ENCODE measurements around the gene RIPOR3.
"Not testable (repeated sequence)": the region's sequence is repeated elsewhere in the genome, so short reads cannot be mapped to it uniquely, and the experiment has no call there.

RIPOR3 gene

DNA sequence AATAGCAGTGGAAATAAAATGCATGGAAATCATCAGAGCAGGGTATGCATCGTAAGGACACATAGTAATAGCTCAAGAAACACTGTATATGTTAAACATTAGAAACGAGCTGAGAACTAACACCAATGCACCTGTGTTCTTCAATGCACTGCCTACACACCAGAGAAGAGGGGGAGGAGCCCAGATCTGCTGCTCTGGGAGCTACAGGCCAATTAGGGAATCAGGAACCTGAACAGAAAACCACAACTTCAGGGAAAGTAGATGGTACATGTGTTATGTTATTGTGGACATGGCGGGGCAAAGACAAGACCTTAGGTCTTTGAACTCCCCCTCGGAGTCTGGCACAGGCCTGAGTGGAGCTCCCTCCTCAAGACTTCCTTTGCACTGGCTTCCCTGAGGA lies 39.7 kb downstream of the RIPOR3 start:
- no peak for DNase-seq

- DNase-seq: no peak
Observed at GRCh38 chr20:50649590-50649989, 41.8 kb downstream of the RIPOR3 start.

GRCh38 chr20:50648651-50649050 lies 42.7 kb downstream of the RIPOR3 start:
- no peak for DNase-seq

DNA sequence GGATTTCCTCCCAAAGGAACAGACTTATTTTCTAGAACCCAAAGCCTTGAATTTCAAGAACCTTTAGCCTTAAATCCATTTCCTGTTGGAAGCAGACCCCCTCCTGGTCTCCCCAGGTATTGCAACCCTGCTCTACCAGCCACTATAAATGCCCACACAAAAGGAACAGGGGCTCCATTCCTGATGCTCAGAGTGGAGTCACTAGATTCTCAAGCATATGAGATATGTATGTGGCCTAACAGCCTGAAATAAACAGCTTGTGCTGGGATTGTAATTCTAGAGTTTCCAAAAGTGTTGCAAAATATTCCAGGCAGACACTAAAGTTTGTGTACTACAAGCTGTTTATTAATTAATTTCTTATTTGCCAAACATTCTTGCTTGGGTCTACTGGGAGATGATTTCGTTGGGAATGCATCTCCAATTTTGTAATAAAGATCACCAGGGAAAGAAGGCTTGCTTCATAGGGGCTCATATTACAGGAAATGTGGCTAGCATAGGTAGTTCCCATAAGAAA lies 44.8 kb downstream of the RIPOR3 start:
- DNase-seq: no peak

DNA sequence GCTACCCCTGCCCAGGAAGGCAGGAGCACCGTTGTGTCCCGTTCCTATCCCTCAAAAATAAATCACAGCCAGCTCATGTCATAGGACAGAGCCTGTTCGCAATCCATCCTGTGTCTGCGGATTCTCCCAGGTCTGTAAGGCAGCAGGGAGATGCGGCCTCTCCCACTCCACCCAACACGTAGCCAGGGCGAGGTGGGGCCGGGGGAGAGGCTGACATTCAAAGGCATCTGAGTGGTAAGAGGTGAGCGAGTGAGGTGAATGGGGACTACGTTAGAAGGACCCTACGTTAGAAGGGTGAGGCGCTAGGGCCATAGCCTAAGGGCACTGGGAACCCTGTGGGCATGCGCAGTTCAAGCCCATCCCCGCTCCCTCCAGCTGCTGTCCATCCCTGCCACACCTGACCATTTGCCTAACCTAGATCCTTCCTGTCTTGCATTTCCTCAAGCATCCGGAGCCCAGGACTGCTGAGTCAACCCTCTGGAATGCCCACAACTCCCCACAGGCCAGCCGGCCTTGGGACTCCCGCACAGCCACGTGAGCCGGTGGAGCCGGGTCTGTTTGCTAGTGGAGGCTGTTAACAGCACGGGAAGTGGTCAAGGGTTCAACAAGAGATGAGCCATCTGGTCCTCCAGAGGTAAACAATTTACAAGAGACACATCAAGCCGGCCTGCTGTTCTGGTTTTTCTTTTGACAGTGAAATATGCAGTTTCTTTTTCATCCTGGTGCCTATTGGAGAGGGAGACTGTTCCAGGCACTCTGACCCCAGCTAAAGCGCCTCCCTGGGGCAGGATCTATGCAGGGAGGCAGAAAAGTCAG lies 45.9 kb downstream of the RIPOR3 start:
- no peak for DNase-seq

GRCh38 chr20:50642288-50642803 lies 49.0 kb downstream of the RIPOR3 start:
- no peak for DNase-seq

DNA sequence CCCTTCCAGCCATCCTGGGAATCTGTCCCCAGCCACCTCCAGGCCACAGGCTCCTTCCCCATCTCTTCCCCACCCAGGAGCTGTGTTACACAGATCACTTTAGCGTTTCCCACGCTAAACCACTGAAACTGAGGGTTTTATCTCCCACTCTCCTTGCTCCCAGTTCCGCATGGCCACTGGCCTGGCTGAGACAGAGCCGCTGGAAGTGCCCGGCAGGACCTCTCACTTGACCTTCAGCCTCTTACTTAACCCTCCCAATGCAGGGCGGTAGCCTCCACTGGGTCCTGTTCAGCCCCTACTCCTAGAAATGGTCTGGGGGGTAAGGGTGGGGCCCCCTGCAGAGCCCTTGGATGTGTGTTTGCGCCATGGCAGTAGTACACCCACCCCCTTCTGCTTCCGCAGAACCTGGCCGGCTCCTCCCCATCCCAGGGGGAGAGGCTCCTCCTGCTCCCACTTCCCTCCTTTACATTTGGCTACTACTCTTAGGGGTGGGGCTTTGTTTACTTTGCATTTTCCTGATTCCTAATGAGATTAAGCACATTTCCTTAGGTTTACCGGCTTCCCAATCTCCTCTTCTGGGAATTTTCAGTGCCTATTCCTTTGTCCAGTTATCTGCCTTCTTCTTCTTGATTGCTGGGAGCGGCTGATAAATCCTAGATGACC lies 49.6 kb downstream of the RIPOR3 start:
- DNase-seq: not testable (repeated sequence)

DNA sequence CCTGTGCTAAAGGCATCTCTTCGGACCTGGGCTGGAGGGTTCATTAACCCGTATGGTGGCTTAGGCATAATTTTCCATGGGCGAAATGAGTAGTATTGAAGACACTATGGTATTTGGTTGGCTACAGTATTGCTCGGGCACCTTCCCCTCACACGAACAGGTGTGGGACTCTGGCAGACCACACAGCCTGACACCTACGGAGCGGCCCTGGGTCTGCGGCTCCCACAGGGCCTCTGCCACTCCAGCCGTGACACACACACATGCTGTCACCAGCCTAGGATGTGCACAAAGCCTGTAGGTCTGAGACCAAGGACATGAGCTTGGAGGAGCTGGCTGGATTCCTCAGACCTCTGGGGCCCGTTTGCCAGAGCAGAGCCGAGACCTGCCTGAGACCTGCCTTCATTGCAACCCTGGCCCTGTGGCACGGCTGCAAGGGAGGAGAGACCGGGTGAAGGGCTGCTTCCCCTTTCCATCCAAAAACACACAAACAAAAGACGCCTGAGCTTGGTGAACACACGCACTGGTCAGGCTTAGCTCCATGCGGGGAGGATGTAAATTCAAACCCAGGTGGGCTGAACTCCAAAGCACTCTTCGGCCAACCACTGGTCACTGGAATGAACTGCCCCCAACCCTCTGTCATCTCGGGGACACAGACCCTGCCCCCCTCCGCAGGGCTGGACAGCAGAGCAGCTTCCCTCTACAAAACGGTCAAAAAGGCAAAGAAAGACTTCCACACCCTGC lies 51.2 kb downstream of the RIPOR3 start:
- not testable (repeated sequence) for DNase-seq

DNA sequence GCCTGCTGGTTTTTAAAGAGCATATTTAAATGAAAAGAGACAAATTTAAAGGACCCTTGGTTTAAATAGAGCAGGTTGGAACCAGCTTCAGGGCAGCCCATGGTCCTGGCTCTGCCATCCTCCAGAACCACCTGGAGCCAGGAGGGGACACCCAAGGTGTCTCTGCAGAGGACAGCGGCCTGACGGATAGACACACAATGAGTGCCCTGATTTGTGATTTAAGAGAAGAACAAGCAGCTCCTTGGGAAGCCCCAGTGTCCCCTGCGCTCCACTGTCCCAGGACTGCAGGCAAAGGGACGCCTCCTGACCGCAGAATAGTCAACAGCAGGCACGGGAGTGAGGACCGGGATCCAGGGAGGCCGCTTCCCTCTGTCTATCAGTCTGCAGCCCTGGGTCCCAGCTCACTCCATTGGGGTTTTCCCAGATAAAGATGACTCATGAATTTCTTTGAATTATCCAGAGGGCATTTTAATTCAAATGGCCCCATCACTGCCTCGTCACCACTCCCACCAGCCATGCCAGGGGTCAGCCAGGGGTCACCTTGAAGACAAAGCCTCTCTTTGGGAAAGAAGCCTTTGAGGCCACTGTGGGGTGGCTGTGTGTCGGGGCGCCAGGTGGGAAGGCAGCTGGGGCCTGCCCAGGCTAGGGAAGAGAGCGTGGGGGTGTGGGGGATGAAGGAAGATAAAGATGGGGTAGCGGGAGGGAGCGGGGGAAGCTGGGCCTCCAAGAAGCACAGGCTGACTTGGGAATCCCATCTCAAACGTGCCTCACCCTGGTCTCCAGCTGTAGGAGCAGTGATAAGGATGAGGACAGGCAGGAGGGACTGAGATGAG lies 53.1 kb downstream of the RIPOR3 start:
- DNase-seq: not testable (repeated sequence)

DNA sequence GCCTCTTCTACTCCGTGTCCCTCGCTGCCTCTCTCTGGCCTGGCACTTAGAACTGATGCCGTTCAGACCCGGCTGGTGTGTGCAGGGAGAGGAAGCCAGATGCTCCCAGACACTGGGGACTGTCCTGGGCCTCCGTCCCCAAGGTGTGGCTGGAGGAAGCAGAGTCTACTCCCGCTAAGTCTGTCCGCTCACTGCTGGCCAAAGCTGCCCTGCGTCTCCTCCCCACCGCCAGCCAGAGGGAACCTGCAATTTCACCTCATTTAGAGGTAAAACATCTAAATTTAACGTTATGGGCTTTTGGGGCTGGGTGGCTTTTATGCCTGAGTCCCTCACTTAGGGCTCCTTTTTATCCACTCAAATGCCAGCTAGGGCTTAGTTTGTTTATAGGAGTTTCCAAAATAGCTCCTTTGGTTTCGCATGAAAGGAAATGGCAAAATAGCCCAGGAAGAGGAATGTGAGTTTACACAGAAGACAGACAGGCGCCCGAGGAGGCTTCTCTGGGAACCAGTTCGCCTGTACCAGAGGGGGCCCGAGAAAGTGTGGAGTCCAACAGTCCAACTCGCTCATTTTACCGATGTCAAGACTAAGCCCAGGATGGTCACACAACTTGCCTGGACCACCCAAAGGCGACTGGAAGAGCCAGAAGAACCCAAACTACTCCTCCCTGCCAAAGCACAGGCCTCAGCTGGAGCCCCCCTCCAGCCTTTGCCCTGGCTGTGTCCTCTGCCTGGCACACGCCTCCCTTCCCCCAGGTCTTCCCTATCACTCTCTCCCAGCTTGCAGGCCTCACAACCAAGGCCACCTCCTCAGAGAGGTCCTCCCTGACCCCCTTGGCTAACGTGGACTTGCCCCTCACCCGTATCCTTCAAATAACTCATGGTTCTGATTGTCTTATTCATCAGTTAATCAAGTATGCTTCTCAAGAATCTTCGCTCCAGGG lies 54.5 kb downstream of the RIPOR3 start:
- DNase-seq: no peak

DNA sequence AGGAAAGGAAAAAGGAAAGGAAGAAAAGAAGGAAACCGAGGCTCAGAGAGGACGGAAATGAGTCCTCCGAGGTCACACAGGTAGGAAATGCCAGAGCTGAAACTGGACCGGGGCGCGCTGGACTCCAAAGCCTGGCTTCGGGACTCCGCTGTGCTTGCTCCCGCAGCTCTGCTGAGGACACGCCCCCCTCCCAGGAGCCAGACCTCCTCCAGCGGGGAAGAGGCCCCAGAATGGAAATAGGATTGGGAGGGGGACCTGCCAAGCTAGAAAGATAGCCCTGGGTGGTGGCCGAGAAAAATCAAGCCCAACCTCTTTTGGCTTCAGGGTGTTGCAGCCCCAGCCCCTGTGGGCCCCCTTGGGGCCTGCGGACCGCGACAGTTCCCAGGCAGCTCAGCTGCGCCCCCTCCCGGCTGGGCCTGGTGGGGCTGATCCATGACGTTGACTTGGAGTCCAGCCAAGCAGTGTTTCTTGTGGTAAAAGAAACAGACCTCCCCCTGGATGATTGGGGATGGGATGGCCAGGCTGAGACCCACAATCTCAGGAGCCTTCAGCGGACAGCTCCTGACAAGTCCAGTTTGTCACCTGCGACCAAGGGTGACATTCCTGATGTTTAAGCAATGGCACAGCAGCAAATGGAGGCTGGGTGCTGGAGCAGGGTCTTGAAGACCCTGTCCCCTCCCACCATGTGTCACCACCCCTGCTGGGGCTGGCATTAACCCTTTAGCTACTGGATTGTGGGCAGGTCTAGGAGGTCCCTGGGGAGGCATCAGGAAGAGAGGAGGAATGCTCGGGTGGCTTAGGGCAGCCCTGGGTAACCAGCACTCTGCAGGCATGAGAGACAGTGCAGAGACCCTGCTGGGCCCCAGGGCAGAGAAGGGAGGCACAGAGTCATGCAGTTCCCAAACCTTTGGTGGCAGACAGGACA lies 55.4 kb downstream of the RIPOR3 start:
- DNase-seq: peak; percentile 61

DNA sequence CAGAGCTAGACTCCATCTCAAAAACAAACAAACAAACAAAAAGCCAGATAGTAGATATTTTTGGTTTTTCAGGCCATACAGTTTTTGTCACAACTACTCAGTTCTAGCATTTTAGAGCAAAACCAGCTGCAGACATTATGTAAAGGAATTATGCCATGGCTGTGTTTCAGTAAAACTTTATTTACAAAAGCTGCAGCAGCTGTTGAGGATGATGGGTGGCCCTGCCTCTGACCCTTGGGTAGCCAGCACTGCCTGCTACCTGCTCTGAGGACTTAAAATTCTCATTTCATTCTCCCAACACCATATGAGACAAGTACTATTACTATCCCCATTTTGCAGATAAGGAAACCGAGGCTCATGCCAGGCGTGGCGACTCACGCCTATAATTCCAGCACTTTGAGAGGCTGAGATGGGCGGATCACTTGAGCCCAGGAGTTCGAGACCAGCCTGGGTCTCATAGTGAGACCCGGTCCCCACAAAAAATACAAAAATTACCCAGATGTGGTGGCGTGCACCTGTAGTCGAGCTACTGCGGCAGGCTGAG lies 56.3 kb downstream of the RIPOR3 start:
- no peak for DNase-seq

GRCh38 chr20:50634191-50634590 lies 57.2 kb downstream of the RIPOR3 start:
- no peak for DNase-seq

- DNase-seq: no peak
Observed at GRCh38 chr20:50633361-50633760, 58.0 kb downstream of the RIPOR3 start.

DNA sequence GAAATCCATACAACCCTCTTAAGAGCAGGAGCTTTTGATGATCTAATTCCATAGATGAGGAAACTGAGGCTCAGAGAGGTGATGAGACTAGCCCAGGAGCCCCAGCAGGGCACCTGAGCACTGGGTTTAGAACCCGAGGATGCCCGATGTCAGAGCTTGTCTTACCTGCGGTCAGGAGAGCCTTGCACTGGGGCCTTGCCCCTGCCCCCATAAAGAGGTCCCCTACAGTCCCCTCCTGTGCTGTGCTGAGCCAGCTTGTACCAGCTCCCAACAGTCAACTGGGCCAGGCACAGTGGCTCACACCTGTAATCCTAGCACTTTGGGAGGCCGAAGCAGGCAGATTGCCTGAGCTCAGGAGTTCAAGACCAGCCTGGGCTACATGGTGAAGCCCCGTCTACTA lies 58.6 kb downstream of the RIPOR3 start:
- DNase-seq: no peak

DNA sequence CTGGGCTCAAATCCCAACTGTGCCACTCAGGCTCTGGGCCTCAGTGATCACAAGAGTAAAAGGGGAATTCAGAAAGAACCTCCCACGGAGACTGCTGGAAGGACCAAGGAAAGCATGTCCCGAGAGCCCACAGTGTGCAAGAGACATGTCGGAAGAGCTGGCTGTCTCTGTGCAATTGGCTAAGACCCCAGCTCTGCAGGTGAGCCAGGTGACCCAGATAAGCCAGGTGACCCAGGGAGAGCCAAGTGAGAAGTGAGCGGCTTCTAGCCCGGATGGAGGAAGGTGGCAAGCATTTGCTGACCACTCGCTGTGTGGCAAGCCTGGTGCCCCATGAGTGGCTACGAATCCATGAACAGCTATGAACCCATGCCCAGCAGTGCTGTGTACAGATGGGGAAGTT lies 59.1 kb downstream of the RIPOR3 start:
- no peak for DNase-seq

DNA sequence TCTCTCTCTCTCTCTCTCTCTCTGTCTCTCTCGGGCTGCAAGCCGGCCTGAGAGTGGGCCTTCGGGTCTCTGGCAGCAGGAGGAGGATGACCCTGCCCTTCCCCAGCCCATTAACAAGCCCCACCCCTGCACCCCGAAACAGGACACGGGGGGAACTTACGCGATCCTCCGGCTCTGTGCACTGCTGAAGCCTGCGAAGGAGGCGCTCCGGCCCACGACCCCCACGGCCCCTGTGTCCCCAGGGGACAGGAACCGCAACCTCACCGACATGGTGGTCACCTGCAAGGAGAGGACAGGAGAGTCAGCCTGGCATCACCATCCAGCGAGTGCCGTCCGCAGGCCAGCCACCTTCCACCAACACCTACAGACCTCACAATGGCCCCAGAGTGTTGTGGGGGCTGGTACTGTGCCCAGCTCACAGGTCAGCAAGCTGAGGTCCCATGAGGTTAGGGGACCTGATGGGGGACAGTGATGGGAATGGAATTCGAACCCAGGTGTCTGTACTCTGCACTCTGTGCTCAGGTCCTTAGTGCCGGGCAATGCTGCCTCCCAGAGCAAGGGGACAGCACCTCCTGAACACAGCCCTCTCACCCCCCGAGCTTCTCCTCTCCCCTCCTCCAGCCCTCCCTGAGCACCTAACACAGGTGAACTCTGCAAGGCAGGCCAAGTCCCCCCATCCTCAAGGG lies 60.6 kb downstream of the RIPOR3 start:
- DNase-seq: no peak

GRCh38 chr20:50629670-50630045 lies 61.7 kb downstream of the RIPOR3 start:
- DNase-seq: no peak
